ENCODE measurements around the gene PRSS23.
A peak's percentile ranks its signal among the peaks of the same experiment; 100 is the strongest.
"Not testable (repeated sequence)": the region's sequence is repeated elsewhere in the genome, so short reads cannot be mapped to it uniquely, and the experiment has no call there.

PRSS23 gene, protein sequence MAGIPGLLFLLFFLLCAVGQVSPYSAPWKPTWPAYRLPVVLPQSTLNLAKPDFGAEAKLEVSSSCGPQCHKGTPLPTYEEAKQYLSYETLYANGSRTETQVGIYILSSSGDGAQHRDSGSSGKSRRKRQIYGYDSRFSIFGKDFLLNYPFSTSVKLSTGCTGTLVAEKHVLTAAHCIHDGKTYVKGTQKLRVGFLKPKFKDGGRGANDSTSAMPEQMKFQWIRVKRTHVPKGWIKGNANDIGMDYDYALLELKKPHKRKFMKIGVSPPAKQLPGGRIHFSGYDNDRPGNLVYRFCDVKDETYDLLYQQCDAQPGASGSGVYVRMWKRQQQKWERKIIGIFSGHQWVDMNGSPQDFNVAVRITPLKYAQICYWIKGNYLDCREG

DNA sequence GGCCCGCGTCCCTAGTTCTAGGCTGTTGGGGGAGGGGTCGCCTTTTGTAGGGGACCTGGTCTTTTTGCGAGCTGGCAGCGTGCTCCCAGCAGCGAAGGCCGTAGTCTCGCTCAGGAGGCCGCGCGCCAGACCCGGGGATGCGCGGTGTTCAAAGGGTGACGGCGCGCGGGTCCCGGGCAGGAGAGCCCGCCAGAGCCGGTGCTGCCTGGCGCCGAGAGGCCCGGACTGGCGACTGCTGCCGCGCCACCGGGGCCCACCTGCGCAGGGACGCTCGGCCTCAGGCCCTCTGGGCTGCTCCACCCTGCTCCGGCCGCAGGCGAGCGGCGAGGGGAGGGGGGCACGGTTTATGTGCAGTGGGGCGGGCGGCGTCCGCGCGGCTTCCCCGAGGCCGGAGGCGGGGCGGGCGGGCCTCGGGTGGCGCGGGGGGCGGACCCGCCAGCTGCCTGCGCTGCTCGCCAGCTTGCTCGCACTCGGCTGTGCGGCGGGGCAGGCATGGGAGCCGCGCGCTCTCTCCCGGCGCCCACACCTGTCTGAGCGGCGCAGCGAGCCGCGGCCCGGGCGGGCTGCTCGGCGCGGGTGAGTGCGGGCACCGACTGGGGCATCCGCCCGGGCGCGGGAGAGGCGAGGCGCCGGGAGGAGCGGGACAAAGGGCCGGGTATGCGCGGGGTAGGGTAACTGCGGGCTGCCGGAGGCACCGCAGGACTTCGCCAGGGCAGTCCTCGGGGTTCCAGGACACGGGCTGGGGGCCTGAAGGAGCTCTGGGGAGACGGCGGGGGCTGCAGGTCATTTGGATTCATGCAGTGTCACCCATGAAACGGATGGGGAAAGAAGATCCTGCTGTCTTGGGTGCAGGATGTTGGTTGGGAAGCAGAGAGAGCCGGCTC lies at the start of gene PRSS23:
Gene PRSS23 (plus strand): TSS at position 467 of the 884 bp plus-strand sequence. CDS start 7,102 bp downstream, outside the sequence.
- DNase-seq: peak in 1 of 2 experiments; percentile 10

DNA sequence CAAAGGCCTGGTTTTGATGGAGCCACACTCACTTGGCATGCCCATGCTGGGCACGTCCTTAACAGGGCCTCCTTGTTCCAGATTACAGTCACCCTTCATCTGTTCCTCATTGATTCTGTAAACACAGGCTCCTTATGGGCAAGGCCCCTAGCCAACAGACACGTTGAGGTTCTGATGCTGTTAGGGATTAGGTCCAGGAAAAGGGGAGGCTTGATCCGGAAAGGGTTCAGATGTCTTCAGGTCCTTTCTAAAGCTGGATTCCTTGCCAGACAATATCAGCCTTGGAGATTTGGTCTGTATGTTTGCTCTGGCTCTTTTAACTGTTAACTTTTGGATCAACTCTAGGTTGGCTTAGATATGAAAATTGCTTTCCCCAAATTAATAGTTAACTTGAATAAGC lies 46.9 kb upstream of the PRSS23 start:
- DNase-seq: no peak

DNA sequence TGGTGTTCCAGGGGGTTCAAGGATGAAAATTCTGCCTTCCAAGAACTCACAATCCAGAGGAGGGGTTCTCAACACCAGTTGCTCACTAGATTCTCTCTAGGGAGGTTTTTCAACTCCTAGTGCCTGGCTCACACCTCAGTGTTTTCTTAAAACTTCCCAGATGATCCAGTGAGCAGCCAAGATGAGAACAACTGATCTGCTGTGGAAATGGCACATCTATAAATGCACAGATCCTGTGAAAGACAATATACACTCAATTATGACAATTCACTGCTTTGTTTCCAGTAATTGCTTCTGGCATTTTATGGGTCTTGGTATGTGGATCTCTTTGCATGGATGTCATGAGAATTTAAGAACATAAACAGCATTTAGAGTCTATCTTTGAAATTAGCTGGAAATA lies 45.2 kb upstream of the PRSS23 start:
- no peak for DNase-seq

DNA sequence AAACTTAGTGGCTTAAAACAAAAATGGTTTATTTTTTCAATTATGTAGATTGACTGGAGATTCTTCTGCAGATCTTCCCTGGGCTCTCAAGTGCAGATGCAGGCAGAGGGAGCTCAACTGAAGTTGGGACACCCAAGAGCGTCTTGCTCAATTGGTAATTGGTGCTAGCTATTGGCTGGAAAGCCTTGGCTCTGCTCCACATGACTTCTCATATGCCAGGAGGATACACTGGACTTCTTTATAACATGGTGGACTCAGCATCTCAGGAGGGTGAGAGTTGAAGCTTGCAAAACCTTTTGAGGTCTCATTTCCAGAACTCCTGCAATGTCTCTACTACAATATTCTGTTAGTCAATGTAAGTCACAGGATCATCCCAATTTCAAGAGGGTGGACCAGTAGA lies 42.2 kb upstream of the PRSS23 start:
- no peak for DNase-seq

DNA sequence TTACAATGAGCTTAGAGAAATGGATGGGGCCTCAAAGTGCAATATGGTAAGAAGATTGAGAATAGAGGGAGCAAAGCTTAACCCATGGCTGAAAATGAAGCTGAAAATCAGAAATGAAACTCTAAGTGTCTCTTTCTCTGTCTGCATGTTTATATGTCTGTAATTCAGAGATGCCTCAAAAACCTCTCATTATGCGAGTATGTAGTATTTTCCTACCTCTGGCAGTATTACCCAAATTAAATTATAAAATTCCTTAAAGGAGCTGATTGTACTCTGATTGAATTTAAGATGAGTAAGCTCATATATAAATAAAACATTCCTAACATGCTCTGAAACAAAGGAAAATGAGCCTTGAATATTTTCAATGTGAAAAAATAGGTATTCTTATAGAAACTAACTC lies 39.8 kb upstream of the PRSS23 start:
- DNase-seq: no peak

DNA sequence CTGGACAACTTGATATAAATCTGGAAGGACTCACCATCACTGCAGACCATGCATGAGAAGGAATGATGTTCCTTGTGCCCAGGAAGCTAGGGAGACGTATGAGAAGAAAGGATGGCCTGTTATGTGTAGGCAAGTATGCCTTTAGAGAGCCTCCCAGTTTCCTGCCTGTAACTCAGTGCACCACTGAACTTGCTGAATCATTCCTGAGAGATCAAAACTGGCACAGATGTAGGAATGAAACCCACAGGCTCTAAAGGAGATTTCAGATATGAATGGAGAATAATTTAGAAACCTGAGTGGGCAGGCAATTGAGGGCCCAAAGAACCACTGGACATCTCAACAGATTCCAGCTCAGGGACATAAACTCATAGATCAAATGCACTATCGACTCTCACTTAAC lies 38.4 kb upstream of the PRSS23 start:
- no peak for DNase-seq

DNA sequence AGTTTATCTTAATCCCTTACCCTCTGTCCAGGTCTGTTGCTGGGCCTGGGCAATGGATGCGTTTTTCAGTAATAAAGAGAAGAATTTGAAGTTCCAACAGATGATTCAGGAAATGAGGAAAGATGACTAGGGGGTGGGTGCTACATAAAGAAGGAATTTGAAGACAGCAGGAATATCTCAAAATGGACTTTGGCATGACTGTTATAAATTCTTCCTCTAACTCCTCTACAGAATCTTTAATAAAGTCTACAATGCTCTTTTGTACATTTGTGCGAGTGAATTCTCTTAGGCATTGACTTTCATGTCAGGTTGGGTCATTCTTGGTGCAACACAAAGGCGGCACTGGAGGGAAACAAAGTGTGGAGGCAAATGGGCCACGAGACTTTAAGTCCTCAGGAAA lies 35.1 kb upstream of the PRSS23 start:
- no peak for DNase-seq

DNA sequence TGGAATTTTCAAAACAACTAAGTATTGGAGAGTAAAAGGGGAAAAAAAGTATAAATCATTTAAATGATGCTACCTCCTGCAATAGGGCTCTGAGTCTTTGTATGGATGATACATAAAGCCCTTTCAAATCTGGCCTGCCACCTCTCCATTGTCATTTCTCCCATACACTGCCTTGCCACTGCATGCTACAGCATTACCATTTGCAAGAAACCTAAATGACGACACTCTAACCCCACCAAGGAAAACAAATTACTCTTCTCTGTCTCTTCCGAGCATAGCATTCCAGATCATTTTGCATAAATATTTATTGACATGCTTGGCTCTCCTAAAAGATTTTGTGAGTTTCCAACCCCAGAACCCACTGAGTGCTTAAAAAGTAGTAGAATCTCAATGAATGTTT lies 34.5 kb upstream of the PRSS23 start:
- DNase-seq: no peak

DNA sequence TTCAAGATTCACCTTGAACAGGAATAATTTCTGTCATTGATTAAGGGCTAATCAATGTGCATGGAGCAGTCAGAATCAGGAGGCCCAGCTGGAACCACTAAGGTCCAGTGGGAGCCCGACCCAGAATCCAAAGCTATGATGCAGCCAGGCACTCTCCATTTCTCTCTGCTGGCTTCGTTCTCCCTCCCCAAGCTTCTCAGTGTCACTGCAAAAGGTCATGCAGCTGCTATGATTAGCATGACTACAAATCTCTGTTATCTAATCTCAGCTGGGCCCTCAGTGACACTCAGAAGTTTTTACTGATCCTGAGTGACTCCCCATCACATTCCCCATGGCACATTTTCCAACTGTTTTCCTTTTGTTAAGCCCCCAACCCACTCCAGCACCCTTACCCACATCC lies 31.1 kb upstream of the PRSS23 start:
- no peak for DNase-seq

DNA sequence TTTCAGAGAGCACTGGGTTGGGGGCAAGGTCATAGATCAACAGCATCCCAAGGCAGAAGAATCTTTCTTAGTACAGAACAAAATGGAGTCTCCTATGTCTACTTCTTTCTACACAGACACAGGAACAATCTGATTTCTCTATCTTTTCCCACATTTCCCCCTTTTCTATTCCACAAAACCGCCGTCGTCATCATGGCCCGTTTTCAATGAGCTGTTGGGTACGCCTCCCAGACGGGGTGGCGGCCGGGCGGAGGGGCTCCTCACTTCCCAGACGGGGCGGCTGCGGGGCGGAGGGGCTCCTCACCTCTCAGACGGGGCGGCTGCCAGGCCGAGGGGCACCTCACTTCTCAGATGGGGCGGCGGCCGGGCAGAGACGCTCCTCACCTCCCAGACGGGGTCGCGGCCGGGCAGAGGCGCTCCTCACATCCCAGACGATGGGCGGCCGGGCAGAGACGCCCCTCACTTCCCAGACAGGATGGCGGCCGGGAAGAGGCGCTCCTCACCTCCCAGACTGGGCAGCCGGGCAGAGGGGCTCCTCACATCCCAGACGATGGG lies 29.8 kb upstream of the PRSS23 start:
- not testable (repeated sequence) for DNase-seq

DNA sequence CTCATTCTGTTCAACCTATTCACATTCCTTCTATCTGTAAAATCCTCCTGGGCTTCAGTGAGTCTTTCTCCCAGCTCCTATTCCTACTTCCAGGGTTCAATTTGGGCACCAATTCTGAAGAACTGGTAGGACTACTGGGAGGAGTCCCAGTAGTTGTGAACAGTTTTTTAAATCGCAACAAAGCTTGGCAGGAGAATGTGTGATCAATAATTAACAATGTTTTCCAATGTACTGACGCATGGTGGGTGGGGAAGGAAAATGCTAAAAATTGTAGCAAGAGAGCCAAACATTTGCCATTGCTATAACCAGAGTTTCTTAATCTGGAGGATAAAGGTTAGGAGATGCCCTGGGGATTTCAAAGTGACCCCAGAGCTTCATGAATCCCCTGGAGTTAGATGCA lies 27.3 kb upstream of the PRSS23 start:
- no peak for DNase-seq

DNA sequence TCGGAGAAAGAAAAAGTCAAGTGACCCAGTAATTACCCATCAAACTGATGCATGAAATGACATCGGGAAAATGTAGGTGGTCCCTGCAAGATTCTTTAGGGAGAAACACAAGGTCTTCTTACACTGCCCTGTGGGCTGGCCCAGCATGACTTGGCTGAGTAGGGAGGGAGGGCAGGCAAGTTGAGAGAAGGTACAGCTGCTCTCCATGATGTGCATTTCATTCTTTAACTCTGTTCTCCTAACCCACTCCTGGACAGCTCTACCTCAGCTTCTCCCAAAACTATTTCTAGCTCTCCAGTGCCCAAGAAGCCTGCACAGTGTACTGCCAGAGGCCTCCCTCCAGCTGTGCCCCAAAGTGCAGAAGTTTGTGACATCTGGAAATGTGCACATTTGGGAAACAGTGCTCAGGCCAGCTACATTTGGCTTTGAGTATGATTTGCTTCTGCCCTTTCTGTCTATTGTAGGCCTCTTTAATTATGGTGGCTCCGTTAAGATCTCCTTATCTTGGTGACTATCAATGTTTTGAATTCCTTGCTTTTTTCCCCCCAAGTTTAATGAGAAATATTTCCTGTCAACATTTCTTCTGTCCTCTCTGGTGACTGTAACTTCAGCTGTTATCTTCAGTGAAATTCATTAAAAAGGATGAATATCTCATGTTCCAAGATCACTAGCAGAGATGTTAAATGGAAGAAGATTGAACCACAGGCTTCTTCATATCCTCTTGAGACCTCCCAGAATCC lies 26.7 kb upstream of the PRSS23 start:
- DNase-seq: no peak

DNA sequence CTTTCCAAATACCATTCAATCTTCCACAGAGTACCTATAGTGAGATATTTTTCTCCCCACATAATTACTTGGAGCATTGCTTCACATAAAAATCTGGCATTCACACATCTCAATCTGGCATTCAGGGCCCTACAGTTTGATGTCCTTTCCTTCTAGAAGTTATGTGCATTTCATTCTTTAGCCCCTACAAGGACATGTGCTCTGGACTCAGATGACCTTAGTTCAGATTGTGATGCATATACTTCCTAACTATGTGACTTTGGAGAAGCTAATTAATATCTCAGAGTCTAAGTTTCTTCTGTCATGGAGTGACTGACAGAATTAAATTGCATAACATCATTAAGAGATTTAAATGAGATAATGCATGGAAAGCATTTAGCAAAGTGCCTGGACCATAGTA lies 25.9 kb upstream of the PRSS23 start:
- no peak for DNase-seq

DNA sequence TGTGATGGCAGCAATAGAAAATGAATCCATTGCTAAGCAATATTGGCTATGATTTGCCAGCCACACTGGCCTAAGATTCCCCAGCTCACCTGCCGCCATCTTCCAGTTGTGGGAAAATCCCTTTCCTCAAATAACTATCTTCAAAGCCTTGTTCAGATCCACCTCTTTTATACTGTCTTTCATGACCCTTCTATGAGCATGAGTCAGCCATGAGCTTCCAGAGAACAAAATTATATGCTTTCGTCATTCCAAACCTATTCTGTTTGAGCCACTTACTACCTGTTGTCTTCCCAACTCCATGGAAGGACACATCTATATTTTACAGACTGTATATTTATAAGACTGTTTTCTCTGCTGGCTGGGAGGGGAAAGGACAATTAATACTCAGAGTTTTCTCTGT lies 25.0 kb upstream of the PRSS23 start:
- DNase-seq: no peak

DNA sequence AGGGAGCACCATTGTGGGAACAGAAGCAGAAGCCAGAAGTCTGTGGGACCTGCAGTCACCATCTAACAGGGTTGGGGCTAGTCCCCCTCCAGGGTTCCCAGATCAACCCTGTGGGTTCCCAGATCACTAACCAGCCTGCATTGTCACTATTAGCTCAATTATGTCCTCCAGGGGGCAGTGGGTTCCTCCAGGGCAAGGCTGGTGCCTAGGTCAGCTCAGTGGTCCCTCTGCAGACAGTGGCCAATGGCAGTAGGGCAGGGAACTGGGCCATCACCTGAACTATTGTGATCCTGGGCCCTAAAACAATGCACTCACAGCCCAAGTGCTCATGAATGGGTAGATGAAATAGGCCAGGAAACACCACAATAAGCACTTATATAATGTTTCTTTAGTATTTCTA lies 18.8 kb upstream of the PRSS23 start:
- DNase-seq: no peak

DNA sequence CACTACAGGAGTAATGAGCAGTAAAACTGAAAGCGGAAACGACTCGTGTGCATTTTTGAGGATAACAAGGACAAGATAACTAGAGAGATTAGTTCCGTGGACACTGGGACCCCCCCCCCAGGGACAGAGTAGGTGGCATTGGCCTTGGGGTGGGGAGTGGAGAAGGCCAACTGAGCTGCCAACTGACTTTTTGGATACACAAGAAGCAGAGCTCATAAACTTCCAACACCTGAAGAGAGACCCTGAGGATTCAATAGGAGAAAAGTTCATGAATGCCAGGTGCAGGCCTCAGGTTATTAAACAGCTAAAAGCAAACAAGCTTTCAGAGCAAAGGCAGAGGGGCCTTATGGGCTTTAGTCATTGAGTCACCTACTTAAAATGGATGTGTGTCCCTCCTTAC lies 17.6 kb upstream of the PRSS23 start:
- no peak for DNase-seq

DNA sequence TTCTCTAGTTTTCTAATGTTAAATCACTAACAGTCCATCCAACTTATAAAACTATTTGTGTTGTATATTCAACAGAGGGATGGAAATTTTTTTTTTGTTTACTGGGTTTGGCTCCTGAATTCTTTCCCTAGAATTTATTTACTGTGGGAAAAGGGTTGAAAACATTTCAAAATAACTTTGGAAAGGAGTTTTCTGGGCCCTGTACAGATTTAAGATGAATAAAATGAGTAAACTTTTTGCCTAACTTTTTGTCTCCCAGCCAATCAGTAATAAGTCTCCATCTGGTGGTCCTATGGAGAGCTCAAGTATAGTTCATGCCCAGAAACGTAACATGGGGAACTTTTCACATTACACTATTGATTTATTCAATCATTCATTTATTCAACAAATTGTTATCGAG lies 16.7 kb upstream of the PRSS23 start:
- DNase-seq: no peak

DNA sequence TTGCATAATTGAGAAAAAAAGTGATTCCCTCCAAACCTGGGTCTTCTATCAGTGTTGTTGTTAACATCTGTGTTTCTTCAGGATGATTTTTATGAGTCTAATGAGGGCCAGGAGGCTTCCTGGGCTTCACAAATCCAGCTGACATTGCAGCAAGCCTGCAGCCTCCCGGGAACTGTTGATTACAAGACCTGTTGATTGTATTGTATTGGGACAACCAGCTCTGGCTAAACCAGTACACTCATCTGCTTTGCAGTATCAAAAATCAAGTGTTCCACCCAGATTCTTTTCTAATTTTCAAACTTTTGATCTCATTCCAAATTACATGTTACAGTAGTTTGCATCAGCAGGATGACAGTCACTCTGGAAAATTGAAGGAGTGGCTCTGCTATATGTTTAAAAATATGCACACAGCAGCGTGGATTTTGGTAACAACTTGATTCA lies 16.1 kb upstream of the PRSS23 start:
- no peak for DNase-seq

DNA sequence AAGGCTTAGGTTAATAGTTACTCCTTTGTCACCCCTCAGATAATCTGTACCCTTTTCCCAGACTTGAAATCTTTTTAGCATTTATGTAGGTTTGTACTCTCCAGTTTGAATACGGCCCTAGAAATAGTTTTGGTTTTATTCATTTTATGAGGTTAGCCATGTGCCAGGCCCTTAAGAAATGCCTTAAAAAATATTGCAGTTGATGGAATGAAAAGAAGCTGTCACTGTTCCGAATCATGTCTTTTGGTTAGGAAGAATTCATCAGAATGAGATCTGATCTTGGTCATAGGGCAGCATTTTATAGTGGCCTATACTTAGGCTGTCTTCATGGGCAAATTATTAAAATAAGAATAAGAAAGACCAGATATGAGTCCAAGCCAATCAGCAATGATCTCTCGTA lies 14.8 kb upstream of the PRSS23 start:
- no peak for DNase-seq

DNA sequence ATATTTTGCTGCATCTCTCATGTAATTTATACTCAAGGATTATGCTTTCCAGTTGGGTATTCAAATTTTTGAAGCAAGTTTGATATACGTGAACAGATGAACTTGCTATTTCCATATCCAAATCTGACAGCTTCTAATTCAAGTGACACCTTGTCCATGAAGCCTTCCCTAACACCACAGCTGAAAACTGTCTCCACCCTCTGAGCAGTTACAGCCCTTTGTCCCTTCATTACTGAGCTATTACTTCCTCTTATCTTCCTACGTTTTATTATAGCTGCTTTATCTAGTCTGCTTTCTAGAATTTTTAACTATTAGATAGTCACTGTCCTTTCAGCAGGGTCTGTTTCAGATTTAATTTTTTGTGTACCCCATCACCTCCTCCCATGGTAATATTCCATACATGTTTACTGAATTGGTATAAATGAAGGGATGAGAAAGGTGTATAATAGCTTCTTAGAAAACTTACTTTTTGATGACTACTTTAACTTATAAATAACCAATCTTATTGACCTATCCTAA lies 13.3 kb upstream of the PRSS23 start:
- no peak for DNase-seq

DNA sequence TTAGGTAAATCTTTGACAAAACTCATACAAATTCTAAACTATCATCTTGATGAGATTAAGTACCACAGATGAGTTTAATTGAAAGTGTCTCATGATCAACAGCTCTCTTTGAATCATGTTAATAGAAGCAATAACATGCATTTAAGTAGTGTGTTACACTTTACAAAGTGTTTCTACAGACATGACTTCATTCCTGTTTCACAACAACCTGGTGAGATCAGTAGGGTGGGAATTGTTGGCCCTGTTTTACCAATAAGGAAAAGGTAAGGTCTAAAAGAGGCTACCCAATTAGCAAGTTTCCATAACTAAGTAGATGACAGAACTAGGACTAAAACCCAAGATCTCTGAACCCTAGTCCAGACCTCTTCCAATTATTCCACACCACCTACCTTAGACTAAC lies 12.7 kb upstream of the PRSS23 start:
- no peak for DNase-seq

DNA sequence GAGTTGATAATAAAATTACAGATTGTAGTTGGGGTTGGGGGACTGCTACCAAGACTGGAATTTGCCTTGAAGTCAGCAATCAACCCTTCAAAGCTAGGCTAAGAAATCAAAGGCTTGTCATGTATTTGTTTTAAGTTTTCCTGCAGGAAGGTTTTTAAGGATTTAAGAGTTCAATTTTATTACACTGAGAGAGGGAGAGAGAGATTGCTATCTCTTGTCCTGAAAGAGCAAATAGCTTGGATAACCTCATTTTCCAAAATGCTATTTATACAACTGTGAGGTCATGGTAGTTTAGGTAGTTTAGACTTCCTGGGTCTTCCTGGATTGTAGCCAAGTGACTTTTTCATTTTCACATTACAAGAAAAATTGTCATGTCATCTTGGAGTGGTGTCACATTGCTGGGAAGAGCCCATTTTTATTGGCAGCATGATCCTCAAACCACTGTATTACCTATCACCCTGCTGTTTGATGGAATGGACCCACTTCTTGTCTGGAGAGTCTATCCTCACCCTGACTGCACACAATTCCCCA lies 10.1 kb upstream of the PRSS23 start:
- DNase-seq: no peak

All from NCI-H187 (cell line).